Dermis blood vessel endothelial cell (primary cell): Measurements from ENCODE around the gene WDSUB1. TPM values are rescaled to one million over a fixed set of nuclear protein-coding genes. Genes with fewer than 3 reads are reported as not detected.

Source experiments
- DNase-seq: peaks from one replicate; pipeline ENCODE4 v3.0.0; 2010
- total RNA-seq: library from RNA; depleted of rRNA; stranded (reverse); fragments of >200 nt; gene quantifications from 2 replicates; pipeline ENCODE4 v1.2.3, GENCODE V29; 2014

Gene WDSUB1
- total RNA-seq, 1 donor from 2014 or later: 5.3 TPM

- DNase-seq: no peak
These were observed 62.3 kb downstream of the WDSUB1 start for GRCh38 chr2:159224061-159224813.

DNA sequence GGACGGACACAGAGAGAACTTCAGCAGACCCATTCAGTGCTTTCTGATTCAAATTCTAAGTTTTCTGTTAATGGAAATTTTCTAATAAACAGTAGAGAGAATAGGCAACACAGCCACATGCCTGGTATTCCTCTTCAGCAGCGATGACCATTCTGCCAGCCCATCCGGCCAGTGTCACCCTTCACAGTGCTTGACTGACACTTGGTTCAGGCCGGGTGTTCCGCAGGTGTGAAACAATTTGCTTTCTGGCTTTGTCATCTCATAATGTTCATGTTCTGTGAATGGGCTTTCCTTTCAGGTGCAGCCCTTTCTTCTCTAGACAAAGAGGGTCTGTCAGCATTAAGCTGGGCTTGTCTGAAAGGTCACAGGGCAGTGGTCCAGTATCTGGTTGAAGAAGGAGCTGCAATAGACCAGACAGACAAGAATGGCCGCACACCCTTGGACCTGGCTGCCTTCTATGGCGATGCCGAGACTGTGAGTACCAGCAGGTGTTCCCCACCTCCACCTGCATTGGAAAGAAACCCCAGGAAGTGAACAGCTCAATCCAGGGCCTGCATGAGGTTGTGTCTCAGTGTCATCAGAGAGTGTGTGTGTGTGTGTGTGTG, 67.0 kb downstream of the WDSUB1 start:
- DNase-seq: no peak

DNA sequence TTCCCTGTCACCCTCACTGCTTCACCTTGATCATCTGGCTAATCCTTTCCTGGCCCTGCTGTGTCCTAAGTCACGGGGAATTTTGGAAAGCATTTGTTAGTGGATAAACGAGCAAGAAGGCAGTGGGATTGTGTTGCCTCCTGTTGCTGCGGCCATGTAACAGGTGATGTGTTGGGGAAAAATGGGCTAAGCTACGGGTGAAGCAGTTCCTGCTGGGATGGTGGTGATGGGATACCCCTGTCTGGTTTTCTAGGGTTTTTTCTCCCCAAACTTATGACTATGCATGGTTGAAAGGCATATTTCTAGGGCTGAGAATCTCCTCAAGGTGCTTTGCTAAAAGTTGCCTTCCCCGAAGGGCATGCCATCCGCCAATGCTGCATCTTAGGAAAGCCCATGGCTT, 68.1 kb downstream of the WDSUB1 start:
- no peak for DNase-seq

DNA sequence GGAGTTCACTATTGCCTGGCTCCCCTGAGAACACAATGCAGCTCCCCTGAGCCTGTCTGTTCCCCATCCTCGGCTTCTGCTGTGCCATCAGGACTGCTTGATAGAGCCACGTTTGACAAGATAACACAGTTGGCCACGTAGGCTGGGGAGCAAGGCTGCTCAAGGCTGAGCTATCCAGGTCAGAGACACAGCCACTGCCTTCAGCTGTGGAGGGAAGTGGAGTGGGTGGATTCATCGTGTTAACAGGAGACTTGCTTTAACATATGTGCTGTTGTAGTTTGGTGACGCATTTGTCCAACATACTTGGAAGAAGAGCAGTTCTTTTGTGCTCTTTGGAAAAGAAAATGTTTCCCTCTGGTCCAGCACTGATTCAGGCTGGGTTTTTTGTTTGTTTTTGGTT, 68.8 kb downstream of the WDSUB1 start:
- no peak for DNase-seq

GRCh38 chr2:159215116-159215515, 71.4 kb downstream of the WDSUB1 start:
- DNase-seq: no peak

DNA sequence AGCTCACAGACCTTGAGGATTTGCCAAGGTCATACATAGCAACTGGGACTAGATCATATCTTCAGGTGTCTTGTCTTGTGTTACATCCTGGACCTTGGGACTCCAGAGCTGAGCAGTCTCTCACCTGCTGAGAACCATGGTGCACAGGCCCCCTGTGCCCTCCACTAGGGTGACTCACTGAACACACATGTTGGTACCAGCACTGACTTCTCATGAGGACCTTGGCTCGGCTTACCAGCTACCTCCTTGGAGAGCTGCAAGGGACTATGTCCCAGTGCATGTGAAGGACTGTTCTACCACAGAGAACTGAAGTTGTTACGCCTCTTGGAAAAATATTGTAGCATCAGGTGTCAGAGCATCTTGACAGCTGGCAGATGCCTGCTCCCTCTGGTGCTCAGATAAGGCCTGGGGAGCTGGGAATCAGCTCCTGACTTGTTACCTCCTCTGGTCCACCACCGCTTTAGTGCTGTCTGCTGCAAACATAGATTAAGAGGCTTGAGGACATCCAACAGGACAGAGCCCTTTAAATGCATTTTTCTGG, 72.1 kb downstream of the WDSUB1 start:
- DNase-seq: no peak

DNA sequence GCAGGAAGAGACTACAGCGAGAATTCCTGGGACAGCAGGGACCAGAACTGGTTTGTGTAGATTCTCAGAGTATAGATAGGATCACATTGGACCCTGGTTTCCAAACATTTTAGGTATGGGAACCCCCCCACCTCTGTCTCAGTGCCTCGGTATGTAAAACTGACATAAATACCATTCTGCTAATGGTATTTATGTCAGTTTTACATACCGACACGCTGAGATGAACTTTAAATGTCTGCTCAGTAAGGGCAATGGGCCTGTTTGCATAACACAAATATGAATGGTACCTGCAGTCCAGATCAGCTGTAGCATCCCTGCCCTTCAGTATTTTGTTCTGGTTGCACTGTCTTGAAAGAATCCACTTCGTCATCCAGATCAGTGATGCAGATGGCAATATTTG, 73.2 kb downstream of the WDSUB1 start:
- DNase-seq: no peak

- DNase-seq: no peak
These were observed 74.8 kb downstream of the WDSUB1 start for GRCh38 chr2:159211447-159212396.

- no peak for DNase-seq
These were observed 76.9 kb downstream of the WDSUB1 start for GRCh38 chr2:159209341-159210306.

- DNase-seq: peak; percentile 39
These were observed 78.1 kb downstream of the WDSUB1 start for GRCh38 chr2:159208438-159208837.

DNA sequence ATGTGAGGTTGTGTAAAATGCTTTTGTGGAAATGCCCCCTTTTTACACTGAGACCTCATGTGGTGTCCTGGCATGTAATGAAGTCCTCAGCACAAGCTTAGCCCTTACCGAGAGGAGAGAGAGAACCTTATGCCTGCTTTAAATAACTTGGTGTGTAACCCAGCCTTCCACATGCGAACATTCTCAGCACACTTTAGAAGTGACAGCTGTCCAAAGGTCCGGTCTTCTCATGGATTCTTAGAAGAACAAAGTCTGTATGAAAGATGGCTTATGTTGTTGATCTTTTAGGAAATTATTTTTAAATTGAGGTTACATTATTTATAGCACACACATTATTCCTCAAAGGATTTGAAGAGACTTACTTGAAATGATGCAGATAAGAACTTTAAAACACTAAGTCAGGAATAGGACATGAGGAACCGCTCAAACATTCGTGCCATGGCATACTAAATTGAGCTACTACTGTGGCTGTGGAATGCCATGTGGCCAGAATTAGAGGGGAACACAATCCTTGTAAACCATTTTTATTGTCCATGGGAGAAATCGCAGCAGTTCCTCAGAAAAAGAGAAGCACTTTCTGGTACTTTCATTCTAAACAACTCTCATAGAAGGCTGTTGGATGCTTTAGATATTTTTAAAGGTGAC, 79.6 kb downstream of the WDSUB1 start:
- no peak for DNase-seq

DNA sequence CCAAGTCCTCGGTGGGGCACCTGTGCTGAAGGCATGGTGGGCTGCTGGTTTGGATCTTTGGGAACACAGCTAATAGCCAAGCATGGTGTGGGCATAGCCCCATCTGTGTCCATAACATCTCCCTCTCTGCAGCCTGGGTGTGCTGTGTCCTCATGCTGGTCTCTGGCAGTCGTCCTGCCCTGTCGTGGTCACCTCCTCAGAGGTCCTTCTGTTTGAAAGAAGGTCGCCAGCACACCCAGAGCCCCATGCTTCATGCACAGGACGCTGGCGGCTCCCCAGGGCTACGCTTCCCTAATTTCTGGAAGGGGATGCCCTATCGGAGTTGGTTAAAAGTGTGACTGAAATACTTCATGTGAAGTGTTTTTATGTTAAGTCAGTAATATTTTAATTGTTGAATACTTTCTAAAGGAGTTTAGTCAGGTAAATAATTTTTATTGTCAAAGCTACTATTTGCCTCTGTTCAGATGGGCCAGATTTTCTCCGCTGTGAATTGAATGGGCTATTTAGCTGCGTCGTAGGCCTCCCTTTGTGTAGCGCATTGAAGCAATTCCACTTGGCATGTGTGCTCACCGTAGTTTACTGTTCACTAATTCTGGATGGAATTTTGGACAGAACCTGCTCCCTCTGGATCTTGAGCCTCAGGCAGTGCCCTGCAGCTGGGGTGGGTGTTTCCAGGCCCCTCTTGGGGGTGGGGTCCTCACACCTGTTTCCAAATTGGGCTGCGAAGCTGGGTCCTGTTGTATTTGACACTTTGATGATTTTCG, 81.9 kb downstream of the WDSUB1 start:
- no peak for DNase-seq

DNA sequence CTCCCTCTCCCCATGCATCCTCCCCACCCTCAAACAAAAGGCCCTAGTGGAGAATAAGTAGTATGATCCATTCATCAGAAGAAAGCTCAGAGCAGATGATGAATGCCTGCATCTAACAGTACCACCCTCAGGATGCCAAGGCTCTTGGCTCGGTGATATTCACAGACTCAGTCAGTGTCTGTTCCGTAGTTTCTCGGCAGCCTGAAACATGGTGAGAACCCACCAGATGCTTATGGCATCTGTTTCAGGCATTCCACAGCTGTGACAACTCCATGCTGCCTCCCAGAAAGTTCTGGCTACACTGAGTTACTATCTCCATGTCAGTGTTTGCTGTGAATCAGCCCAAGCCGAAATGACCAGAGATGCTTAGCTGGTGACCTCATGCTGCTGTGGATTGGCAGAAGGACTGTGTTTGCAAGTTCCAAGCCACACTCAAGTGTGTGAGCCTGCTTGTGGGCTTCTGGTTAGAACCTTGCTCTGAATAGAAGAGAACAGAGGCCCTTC, 83.9 kb downstream of the WDSUB1 start:
- DNase-seq: no peak

GRCh38 chr2:159201360-159202063, 85.0 kb downstream of the WDSUB1 start:
- DNase-seq: peak; percentile 26

GRCh38 chr2:159200498-159200897, 86.0 kb downstream of the WDSUB1 start:
- DNase-seq: no peak

GRCh38 chr2:159199761-159200465, 86.6 kb downstream of the WDSUB1 start:
- DNase-seq: no peak

- DNase-seq: no peak
These were observed 87.3 kb downstream of the WDSUB1 start for GRCh38 chr2:159199236-159199635.

DNA sequence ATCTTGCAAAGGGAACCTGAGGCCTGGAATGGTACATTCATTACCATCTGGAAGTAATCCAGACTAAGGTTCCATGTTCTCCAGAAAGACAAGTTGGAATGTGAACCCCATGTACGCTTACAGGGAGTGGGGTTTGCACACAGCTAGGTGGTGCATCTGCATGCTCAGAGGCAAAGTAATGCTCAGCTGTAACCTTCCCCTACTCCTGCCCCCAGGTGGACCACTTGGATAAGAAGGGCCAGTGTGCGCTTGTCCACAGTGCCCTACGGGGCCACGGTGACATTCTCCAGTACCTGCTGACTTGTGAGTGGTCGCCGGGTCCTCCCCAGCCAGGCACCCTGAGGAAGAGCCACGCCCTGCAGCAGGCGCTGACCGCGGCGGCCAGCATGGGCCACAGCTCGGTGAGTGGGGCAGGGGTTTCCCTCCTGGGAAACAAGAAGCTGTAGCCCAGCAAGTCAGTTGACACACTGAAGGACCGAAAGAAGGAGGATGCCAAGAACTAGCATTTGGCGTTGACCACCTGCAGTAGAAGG, 90.0 kb downstream of the WDSUB1 start:
- no peak for DNase-seq

DNA sequence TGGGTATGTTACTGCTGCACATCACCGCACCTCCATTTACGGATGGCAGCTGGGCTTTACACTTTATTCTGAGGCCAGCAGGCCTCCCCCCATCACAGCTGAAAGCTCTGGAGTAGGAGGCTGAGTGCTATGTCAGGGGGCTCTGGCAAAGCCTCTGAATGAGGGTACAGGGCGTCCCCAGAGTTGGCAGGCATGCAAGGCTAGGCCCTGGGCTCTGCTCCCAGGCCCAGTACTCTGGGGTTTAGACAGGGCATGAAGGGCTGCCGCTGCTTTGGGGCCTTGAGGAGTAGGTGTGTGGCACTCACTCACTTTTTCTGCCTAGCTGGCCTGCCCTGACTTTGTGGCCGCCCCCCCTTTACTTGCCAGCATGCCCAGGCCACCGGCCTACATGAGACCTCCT, 90.8 kb downstream of the WDSUB1 start:
- no peak for DNase-seq
